ENCODE data around the gene PRORP.
"Not testable (repeated sequence)": the region's sequence is repeated elsewhere in the genome, so short reads cannot be mapped to it uniquely, and the experiment has no call there.

PRORP gene

DNA sequence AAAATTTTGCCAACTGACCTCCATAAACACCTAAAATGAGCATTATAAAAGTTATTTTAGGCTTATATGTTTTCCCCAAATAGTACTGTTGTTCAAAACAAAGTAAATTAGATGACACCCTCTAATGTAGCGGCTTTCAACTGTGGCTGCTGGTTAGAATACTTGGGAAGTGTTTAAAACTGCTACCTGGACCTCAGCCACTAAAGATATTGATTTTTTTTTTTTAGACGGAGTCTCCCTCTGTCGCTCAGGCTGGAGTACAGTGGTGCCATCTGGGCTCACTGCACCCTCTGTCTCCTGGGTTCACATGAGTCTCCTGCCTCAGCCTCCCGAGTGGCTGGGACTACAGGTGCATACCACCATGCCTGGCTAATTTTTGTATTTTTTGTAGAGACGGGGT is 16.2 kb downstream of the PRORP start:
- no peak for DNase-seq (ENCODE audit: low read depth)

DNA sequence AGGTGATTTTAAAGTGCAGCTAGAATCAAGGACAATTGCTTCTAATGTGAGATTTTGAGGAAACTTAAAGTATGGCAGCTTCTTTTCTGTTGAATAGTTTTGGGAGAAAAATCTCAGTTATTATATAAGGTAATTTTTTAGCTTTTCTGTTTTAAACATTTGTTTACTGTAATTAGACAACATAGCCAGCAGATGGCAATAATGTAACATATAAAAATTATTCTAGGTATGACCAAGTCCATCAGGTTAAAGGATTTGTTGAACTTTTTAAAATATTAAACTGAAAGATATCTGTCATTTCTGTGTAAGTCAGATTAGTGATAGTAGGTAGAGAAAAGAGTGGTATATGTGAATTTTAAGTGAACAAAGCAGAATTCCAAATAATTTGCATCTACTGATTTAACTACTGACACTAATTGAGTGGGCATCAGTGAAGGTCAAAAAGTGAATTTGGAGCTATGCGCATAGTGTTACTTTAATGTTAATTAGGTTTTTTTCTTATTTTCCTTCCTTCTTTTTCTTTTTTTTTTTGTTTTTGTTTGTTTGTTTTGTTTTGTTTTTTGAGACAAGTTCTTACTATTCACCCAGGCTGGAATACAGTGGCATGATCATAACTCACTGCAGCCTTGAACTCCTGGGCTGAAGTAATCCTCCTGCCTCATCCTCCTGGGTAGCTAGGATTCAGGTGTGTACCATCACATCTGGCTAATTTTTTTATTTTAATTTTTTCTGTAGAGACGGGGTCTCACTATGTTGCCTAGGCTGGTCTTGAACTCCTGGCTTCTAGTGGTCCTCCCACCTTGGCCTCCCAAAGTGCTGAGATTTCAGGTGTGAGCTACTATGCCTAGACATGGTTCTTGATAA is 18.6 kb downstream of the PRORP start:
- DNase-seq (ENCODE audit: low read depth) = no peak

DNA sequence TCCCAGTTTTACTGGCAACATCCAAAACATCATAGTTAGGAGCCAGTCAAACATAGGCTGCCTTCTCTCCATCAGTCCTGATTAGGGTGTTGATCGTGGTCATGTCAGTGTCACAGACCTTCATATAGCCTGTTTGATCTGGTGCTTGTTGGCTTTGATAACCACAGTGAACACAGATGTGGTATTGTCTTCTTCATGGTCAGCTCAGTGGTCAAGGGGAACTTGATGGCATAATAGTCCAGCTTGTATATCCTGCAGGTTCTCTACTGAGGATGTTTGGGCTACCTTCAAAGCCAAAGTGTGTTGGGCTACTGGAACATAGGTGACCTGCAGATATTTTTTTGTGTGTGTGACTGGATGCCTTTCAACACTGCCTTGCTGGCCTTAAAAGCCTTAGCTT is 21.7 kb downstream of the PRORP start:
- DNase-seq (ENCODE audit: low read depth) = no peak

DNA sequence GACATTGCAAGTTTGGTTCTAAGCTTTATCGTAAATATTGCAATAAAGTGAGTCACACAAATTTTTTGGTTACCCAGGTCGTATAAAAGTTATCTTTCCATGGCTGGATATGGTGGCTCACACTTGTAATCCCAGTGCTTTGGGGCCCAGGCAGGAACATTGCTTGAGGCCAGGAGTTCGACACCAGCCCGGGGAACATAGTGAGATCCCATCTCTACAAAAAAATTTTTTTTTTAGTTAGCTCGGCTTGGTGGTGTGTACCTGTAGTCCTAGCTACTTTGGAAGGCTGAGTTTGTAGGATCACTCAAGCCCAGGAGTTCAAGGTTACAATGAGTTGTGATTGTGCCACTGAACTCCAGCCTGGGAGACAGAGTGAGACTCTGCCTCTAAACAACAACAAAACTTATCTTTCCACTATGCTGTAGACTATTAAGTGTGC is 24.4 kb downstream of the PRORP start:
- DNase-seq (ENCODE audit: low read depth) = no peak

DNA sequence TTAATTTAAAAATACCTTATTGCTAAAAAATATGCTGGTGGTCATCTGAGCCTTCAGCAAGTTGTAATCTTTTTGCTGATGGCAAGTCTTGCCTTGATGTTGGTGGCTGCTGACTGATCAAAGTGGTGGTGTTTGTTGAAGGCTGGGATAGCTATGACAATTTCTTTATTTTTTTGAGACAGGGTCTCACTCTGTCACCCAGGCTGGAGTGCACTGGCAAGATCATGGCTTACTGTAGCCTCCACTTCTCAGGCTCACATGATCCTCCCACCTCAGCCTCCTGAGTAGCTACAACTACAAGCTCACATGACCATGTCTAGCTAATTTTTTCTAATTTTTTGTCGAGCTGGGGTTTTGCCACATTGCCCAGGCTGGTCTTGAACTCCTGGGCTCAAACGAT is 24.8 kb downstream of the PRORP start:
- no peak for DNase-seq (ENCODE audit: low read depth)

DNA sequence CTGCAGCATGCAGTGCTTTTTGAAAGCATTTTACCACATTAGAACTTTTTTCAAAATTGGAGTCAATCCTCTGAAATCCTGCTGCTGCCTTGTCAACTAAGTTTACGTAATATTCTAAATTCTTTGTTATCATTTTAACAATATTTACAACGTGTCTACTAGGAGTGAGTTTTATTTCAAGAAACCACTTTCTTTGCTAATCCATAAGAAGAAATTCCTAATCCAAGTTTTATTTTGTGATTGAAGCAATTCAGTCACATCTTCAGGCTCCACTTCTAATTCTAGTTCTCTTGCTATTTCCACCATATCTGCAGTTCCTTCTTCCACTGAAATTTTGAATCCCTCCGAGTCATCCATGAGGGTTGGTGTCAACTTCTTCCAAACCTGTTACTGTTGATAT is 25.4 kb downstream of the PRORP start:
- no peak for DNase-seq (ENCODE audit: low read depth)

DNA sequence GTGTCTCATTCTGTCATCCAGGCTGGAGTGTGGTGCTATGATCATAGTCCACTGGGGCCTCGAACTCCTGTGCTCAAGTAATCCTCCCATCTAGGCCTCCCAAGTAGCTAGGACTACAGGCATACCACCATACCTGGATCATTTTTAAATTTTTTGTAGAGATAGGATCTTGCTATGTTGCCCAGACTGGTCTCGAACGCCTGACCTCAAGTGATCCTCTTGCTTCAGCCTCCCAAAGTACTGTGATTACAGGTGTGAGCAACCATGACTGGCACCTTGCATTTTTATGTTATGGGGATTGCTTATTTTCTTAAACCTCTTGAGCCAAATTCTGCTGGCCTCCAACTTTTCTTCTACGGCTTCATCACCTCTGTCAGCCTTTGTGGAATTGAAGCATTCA is 26.9 kb downstream of the PRORP start:
- DNase-seq (ENCODE audit: low read depth) = no peak

DNA sequence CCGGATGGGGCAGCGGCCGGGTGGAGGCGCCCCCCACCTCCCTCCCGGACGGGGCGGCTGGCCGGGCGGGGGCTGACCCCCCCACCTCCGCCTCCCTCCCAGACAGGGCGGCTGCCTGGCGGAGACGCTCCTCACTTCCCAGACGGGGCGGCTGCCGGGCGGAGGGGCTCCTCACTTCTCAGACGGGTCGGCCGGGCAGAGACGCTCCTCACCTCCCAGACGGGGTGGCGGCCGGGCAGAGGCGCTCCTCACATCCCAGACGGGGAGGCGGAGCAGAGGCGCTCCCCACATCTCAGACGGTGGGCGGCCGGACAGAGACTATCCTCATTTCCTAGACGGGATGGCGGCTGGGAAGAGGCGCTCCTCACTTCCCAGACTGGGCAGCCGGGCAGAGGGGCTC is 30.2 kb downstream of the PRORP start:
- not testable (repeated sequence) for DNase-seq (ENCODE audit: low read depth)

DNA sequence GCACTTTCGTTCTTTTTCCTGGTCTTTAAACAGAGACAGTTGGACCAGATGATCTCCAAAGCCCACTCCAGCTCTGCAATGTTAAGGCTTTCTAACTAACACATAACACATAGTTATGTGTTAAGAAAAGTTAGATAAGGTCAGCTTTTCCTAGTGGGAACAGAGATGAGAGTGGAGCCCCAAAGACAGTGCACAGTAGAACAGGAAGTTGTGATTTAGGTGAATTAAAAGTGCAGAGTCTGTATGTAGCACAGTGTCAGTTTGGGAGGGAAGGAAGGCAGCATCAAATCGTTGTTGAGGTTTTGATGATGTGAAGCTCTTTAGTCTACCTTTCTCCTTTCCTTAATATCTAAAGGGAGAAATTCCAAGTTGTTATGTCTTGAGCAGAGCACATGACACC is 31.7 kb downstream of the PRORP start:
- DNase-seq (ENCODE audit: low read depth) = no peak

DNA sequence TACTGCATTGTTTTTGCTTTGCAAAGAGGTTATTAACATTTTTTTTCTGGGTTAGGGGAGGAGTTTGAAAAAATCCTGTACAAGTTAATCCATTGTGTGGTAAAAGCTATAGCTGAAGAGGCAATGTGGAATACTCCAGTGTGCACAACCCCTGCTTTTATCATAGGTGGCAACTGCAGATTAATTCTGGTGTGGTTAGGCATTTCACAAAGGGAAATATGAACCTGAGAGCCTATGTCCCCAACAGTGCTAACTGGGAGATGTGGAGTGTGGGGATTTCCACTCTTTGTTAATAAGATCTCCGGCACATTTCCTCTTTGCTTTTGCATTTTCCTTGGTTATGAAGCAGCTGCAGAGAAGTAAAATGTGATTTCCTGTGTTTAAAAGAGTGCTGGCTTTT is 33.6 kb downstream of the PRORP start:
- no peak for DNase-seq (ENCODE audit: low read depth)

DNA sequence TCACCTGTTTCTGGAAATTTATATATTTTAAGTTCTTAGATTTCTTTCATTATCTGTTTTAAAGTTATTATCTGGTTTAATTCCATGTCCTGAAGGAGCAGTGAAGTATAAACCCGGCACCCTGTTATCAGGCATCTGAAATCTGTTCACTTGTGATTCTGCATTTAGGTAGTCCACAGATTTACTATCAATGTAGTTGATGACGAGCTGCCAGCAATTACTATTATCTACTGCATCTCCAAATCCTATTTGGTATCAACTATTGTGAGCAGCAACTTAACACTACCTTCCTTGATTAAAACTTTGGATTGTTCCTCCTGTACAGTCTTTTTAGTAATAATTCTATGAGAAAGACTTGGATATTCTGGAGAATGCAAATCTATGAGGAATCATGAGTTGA is 36.1 kb downstream of the PRORP start:
- DNase-seq (ENCODE audit: low read depth) = no peak

DNA sequence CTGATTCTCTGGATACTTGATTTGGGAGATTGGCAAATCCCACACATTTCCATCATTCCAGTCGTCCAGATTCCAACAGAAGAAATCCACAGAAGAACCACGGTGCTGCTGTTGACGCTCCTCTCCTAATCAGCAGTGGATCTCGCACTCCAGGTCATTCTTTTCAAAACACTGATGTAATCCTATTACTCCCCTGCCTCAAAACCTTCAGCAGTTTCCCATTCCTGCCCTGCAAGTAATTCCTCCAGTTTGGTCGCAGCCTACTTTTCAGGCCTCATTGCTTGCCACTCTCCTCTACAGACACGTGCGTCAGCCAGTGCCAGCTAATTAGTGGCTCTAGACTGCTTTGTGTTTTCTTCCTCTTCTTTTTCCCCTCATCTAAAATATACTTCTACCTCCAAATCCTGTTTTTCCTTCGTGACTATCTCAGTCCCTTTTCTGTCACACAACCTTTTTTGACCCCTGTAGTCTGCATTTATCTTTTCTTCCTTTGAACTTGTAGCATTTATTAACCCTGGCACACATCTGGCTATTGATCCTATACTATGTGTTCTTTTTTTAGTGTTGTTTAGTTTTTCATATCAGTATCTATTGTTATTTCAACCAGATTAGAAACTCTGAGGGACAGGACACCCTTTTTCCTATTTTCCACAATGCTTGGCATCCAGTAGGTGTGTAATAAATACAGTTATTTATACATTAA is 36.8 kb downstream of the PRORP start:
- no peak for DNase-seq (ENCODE audit: low read depth)

DNA sequence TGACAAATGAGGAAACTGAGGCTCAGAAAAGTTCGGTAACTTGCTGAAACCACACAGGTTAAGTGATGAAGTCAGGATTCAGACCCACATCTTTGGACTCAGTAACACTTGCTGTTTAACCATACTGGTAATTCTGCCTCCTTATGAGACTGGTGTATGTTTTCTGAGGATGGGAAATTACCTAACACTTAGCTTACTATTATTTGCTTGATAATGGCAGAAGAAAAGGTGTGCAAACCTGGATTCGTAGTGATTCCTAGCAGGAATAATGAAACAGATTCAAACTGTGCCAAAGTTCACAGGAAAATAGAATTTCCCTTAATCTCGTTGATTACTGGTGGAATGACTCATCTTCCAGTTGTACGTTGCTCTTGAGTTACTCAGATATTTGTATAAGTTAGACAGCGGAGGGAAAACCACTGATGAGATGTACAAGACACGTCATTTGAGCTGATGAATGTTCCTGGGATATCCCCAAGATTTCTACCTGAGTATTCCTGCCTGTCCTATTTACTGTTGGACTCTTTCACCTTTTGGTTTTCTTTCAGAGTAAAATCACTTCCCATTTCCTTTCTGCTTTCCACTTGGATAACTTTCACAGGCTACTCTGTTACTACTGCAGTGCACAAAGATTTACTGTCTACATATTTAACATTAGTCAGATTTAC is 37.5 kb downstream of the PRORP start:
- DNase-seq (ENCODE audit: low read depth) = no peak

DNA sequence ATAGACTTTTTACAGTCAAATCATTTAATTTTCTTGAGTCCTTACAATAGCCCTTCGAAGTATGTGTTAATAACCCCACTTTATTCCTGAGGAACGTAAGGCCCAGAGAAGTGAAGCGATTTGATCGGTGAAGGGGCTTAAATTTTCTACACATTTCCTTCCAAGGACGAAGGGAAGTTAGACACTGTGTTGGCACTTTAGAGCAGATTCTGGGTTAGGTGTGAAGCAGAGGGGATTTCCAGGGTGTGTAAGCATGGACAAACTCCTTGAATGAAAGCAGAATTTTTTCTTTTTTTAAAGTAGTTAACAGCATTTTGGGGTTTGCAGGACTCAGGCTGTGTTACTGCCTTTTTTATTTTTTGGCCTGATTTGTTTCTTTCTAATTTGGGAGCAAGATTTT is 38.9 kb downstream of the PRORP start:
- no peak for DNase-seq (ENCODE audit: low read depth)

DNA sequence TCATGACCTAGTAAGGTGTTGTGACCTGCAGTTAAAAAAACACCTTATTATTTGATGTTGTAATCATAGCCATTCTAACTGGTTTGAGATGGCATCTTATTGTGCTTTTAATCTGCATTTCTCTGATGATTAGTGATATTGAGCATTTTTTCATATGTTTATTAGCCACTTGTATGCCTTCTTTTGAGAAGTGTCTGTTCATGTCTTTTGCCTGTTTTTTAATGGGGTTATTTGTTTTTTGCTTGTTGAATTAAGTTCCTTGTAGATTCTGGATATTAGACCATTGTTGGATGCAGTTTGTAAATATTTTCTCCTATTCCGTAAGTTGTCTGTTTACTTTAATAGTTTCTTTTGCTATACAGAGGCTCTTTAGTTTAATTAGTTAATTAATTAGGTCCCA is 41.0 kb downstream of the PRORP start:
- no peak for DNase-seq (ENCODE audit: low read depth)

DNA sequence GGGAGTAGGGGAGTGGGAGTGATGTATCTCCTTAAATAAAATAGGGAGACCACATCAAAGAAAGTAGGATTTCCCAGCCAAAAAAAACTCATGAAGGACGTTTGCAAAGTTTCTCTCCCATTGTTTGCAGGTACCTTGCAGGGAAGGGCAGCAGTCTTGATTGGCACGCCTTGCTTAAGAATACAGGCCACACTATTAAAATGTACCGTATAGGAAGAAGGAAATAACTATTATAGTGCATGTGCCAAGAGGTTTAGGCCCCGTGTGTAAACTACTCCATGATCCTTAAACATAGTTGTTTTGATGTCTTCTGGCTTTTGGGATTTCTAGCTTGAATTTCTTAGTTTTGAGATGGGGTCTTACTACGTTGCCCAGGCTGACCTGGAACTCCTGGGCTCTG is 42.5 kb downstream of the PRORP start:
- no peak for DNase-seq (ENCODE audit: low read depth)

DNA sequence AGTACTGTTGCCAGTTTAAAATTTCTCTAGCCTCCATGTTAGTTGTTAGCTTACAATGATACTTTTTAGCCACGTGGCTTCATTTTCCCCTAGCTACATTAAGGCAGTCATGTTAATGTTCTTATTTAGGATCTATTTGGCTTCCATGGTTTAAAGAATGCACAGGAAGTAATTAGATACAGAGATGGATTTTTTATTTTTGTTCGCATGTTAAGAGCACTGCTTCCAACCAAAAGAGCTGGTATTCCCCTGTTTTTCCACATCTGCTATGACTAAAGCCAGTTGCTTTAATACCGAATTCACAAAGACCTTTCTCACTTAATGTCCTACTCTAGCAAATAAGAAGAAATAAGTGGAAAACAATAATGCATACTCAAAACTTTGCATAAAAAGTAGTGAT is 45.1 kb downstream of the PRORP start:
- no peak for DNase-seq (ENCODE audit: low read depth)
